NCI-H345 (cell line): ENCODE data around the gene ACOX2.

Experiments used
- DNase-seq: peaks from one replicate; lab custom pipeline; 2025; lab: John Stamatoyannopoulos, UW

ACOX2 gene

GRCh38 chr3:58566398-58567250 lies 29.6 kb upstream of the ACOX2 start:
- DNase-seq: no peak

GRCh38 chr3:58565621-58566397 lies 28.8 kb upstream of the ACOX2 start:
- DNase-seq: no peak

DNA sequence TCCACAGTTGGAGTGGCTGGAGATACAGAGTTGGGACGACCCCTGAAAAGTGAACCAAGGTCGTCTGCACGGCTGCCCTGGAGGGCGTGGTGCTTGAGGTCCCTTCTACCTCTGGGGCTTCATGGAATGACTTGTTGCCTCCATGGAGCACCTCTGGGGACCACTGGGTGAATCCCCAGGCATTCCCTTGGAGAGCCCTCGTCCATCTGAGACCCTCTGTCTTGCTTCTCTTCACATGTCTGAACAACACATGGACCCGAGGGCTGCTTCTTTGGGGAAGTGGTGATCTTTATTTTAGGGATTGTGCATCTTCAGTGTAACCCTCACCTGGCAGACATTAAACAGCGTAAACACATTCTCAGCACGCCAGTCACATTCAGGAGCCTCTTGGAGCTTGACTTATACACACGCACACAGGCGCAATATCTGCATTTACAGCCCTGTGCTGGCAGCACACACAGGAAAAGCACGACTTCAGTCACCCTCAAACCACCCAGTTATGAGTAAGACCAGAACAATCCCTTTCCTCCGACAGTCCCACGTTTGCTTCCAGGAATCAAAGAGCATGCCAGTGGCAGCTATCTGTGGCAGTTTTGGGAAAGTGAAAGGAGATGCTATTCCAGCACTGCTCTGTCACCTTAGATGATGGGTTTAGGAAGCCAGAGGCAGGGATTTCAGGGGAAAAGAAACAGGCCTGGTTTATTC lies 27.6 kb upstream of the ACOX2 start:
- DNase-seq: no peak

DNA sequence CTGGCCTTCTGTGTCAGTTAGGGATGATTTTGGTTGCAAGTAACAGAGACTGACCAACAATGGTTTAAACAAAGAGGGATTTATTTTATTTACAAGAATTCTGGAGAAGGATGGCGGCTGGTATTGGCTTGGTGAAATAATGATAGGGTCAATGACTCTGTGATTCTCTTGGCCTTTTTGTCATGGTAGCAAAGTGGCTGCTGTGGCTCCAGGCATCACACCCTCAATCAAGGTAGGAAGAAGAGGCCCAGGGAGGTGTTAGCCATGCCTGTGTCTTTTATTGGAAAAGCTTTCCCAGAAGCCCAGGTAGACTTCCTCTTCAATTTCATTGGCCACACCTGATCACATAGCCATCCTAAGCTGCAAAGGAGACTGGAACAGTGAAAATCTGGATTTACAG lies 27.1 kb upstream of the ACOX2 start:
- no peak for DNase-seq

DNA sequence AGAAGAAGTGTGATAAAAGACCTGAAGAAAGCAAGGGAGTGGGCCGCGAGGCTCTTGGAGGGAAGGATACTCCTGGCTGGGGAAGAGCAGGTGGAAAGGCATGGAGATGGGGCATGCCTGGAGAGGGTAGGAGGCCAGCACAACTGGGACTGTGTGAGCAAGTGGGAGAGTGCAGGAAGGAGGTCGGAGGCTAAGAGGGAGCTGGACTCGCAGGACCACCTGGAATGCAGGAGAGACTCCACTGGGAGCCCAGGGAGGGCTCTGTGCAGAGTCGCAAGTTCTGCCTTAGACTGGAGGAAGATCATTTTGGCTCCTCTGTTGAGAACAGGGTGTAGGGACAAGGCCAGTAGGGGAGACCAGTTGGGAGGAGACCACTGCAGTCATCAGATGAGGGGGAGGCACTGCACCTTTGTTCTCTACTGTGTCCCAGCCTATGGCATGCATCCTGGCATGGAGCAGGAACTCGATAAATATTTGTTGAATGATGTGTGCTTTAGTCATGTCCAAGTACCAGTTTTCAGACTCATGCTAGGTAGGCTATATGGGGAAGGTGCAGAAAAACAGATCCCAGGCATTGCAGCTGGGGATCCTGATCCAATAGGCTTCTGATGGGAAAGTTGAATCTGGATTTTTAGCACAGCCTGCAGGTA lies 26.5 kb upstream of the ACOX2 start:
- DNase-seq: no peak

DNA sequence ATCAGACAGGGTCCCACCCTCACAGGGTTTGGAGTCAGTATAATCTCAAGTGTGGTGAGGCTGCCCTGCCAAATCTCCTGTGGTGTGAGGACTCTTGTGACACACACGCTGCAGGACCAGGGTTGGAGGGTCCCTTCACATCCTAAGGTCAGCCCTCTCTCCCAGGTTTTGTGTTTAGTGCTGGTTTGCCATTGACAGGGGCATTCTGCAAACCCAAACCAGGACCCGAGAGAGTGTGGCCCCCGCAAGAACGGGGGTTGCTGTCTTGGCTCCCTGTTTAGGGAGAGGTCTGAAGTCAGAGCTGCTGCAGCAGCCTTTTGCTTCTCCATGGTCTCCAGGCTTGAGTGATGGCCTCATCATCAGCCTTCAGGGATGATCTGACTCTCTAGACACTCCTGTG lies 25.5 kb upstream of the ACOX2 start:
- no peak for DNase-seq

GRCh38 chr3:58560771-58561311 lies 23.9 kb upstream of the ACOX2 start:
- no peak for DNase-seq

- DNase-seq: no peak
Measured at GRCh38 chr3:58559586-58559985, 22.6 kb upstream of the ACOX2 start.

- no peak for DNase-seq
Measured at GRCh38 chr3:58557491-58557890, 20.5 kb upstream of the ACOX2 start.

DNA sequence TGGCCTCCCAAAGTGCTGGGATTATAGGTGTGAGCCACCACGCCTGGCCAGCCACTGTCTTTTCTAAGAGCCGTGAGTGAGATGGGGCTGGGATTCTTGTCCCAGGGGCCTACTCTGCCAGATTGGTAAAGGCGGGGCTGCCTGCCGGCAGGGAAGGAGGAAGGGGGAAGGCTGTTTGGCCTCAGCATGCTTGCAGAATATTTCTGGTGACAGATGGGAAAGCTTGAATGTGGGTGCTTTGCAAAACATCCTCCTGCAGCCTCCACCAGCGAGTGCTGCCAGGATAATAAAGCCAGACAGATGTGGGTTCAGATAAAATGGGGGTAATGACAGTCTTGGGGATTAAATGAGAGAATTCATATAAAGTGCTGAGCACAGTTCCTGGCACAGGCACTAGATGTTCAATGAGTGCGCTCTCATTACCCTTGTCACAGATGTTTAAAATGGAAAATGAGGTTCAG lies 19.8 kb upstream of the ACOX2 start:
- DNase-seq: no peak

GRCh38 chr3:58556001-58556400 lies 19.0 kb upstream of the ACOX2 start:
- no peak for DNase-seq

DNA sequence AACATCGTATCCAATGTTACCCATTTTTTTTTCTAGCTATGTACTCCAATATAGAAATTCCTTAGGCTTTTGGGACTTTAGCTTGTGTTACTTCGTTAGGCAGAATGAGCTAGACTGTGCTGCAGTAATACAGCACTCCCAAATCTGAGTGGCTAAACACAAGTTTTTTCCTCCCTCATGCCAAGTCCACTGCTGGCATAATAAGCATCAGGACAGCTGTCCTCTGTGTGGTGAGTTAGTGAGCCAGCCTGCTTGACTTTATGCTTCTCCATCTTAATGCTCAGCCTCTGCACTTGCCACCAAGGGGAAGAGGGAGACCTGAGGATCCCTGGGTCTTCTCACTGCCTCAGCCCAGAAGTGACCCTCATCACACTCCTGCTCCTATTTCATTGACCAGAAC lies 18.2 kb upstream of the ACOX2 start:
- no peak for DNase-seq

DNA sequence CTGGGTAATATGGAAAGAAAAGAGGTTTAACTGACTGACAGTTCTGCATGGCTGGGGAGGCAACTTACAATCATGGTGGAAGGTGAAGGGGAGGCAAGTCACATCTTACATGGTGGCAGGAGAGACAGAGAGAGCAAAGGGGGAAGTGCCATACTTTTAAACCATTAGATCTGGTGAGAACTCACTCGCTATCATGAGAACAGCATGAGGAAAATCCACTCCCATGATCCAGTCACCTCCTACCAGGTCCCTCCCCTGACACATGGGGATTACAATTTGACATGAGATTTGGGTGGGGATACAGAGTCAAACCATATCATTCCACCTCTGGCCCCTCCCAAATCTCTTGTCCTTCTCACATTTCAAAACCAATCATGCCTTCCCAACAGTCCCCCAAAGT lies 16.0 kb upstream of the ACOX2 start:
- DNase-seq: no peak

- DNase-seq: no peak
Measured at GRCh38 chr3:58551636-58552180, 14.7 kb upstream of the ACOX2 start.

DNA sequence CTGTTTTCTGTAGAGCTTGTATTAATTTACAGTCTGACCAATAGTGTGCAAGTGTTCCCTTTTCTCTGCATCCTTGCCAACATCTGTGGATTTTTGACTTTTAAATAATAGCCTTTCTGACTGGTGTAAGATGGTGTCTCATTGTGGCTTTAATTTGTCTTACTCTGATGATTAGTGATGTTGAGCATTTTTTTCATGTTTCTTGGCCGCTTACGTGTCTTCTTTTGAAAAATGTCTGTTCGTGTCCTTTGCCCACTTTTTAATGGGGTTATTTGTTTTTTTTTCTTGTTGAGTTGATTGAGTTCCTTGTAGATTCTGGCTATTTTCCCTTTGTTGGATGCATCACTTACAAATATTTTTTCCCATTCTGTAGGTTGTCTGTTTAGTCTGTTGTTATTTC lies 7.6 kb upstream of the ACOX2 start:
- DNase-seq: no peak

- no peak for DNase-seq
Measured at GRCh38 chr3:58540176-58540858, 3.3 kb upstream of the ACOX2 start.

DNA sequence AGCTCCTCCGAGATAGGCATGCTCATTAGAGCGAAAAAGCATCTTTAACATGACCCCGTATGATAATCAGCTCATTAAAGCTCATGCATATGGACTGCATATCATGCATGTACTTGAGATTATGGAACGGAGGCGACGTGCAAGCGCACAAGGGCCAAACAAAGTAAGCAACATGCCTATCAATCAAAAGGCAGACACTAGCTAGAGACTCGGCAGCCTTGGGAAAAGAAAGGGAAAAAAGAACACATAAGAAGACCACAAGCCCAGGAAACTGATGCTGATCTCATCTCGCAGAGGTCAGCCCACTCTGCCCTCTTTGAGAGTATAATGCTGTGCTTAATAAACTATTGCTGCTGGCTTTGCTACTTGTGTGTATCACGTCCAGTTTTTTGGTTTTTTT lies 2.6 kb upstream of the ACOX2 start:
- DNase-seq: no peak

DNA sequence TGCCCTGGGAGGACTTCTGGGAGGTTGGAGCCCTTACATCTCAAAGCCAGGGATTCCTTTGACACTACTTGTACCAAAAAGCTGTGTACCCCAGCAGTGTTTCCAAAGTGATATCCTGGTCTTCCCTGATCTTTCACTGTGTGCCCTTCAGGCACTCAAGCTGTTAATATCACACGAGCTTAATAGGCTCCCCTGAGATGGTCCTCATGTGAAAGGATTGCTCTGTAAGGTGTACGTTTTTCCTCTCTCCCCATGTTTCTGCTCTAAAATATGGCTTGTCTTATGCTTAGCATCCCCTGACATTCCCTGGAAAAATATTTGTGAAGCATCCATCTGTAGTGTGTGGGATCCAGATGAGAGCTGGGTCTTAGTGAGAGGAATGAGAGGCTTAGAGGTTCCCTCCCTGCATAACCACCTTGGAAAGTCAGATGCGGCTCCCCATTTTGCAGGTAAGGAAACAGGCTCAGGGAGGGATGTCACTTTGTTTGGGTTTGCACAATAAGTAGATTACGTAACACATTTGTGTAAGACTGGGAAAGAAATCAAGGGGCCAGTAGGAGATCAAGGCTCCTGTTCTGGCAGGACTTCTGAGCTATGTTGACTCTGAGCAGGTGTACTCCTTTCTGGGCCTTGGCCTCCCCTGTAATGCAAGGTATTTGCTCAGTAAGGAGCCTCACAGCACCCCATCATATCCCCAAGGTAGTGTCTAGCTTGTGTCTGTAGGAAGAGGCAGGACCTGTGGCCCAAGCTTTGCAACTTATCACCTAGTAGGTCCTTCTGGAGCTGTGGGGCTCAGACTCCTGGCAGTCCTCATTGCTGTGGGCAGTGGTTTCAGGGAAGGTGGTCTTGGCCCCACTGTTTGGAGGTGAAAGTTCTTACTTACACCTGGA lies 667 bp upstream of the ACOX2 start:
- DNase-seq: no peak

DNA sequence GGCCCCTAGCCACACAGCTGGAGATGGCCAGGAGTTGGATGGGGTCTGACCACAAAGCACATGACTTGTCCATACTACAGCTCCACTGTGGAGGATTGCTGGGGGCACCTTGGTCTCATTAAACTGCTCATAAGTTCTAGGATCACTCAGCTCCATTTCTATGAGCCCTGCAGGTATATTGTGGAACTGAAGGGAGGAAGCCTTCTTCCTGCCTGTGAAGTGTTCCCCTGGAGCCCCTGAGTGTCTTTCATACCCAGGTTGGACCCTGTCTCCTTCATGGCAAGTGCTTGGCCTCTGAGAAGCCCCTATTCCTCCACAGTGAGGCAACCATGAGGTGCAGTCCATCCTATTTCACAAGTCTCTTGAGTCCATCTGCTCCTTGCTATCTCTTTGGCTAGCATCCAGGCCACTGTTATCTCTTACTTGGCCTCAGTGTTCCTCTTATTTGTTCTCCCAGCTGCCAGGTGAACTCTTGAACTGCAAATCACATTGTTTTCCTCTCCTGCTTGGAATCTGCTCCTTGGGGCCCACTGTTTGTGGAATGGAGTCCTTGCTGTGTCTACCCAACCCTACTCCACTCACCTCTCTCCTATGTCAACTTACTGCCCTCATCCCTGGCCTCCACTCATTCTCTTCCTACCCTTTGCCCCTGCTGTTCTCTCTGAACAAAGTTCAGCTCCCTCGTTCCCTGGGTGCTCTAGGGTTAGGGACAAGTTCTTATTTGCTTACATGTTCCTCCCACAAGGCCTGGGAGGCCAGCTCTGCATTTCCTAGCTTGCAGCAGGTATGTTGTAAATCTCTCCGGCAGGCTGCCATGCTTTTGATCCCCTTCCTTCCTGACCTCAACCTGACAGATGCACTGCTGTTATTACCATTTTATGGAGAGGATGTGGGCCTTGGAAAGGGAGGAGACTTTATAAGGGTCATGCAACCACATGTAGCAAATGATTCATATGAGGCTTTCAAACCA lies 1.2 kb downstream of the ACOX2 start:
- no peak for DNase-seq
